Amniotic stem cell (primary cell): ENCODE results near the gene SLC9A9.
"Not testable (repeated sequence)": the region's sequence is repeated elsewhere in the genome, so short reads cannot be mapped to it uniquely, and the experiment has no call there.

Source experiments
- DNase-seq: peaks from one replicate; lab custom pipeline; 2025; lab: John Stamatoyannopoulos, UW

The SLC9A9 gene

GRCh38 chr3:143286392-143287010 lies 561.8 kb downstream of the SLC9A9 start:
- no peak for DNase-seq

- DNase-seq = no peak
Measured at GRCh38 chr3:143283432-143284128, 564.7 kb downstream of the SLC9A9 start.

- no peak for DNase-seq
Measured at GRCh38 chr3:143280984-143281383, 567.3 kb downstream of the SLC9A9 start.

GRCh38 chr3:143279567-143279966 lies 568.7 kb downstream of the SLC9A9 start:
- DNase-seq = not testable (repeated sequence)

GRCh38 chr3:143278721-143279120 lies 569.5 kb downstream of the SLC9A9 start:
- no peak for DNase-seq

- no peak for DNase-seq
Measured at GRCh38 chr3:143277531-143277930, 570.7 kb downstream of the SLC9A9 start.

GRCh38 chr3:143276592-143276991 lies 571.7 kb downstream of the SLC9A9 start:
- no peak for DNase-seq

GRCh38 chr3:143273975-143274690 lies 574.1 kb downstream of the SLC9A9 start:
- DNase-seq = no peak

- DNase-seq = no peak
Measured at GRCh38 chr3:143271136-143271535, 577.1 kb downstream of the SLC9A9 start.

- DNase-seq = no peak
Measured at GRCh38 chr3:143269741-143270140, 578.5 kb downstream of the SLC9A9 start.

- no peak for DNase-seq
Measured at GRCh38 chr3:143267989-143268388, 580.3 kb downstream of the SLC9A9 start.

- no peak for DNase-seq
Measured at GRCh38 chr3:143266927-143267326, 581.3 kb downstream of the SLC9A9 start.

GRCh38 chr3:143266511-143266910 lies 581.8 kb downstream of the SLC9A9 start:
- no peak for DNase-seq

GRCh38 chr3:143265501-143266070 lies 582.7 kb downstream of the SLC9A9 start:
- no peak for DNase-seq

- no peak for DNase-seq
Measured at GRCh38 chr3:143263852-143264513, 584.3 kb downstream of the SLC9A9 start.

GRCh38 chr3:143261848-143262247 lies 586.4 kb downstream of the SLC9A9 start:
- DNase-seq = no peak

- no peak for DNase-seq
Measured at GRCh38 chr3:143258692-143259091, 589.6 kb downstream of the SLC9A9 start.

- no peak for DNase-seq
Measured at GRCh38 chr3:143256416-143256815, 591.9 kb downstream of the SLC9A9 start.

GRCh38 chr3:143255739-143256138 lies 592.5 kb downstream of the SLC9A9 start:
- no peak for DNase-seq

GRCh38 chr3:143252931-143253330 lies 595.3 kb downstream of the SLC9A9 start:
- DNase-seq = no peak

GRCh38 chr3:143249014-143249413 lies 599.3 kb downstream of the SLC9A9 start:
- DNase-seq = no peak

GRCh38 chr3:143247073-143247472 lies 601.2 kb downstream of the SLC9A9 start:
- DNase-seq = no peak
